IPS-11a (cell line): ENCODE measurements around the gene CSTA.

Source experiments
- H3K4me3 ChIP-seq: one replicate; pipeline ENCODE4 v1.5.1; 2013; ENCODE audit warnings: low read depth, low read length, control low read depth

Gene CSTA

GRCh38 chr3:122324871-122325323, at the start of gene CSTA:
CSTA (plus strand) TSS chr3:122325248; CDS start chr3:122325293, 45 bp downstream.
- no peak within 1 kb of the TSS for H3K4me3 ChIP-seq

GRCh38 chr3:122281891-122282290, 43.2 kb upstream of the CSTA start:
- H3K4me3 ChIP-seq, result no peak overlapping the region

GRCh38 chr3:122283796-122284445, 41.1 kb upstream of the CSTA start:
- no peak overlapping the region for H3K4me3 ChIP-seq

GRCh38 chr3:122284486-122284885, 40.6 kb upstream of the CSTA start:
- no peak overlapping the region for H3K4me3 ChIP-seq

- H3K4me3 ChIP-seq, result no peak overlapping the region
Observed at GRCh38 chr3:122294359-122294758, 30.7 kb upstream of the CSTA start.

- no peak overlapping the region for H3K4me3 ChIP-seq
Observed at GRCh38 chr3:122295266-122296062, 29.6 kb upstream of the CSTA start.

GRCh38 chr3:122298239-122298638, 26.8 kb upstream of the CSTA start:
- H3K4me3 ChIP-seq, result no peak overlapping the region

GRCh38 chr3:122299215-122299614, 25.8 kb upstream of the CSTA start:
- H3K4me3 ChIP-seq, result no peak overlapping the region

- no peak overlapping the region for H3K4me3 ChIP-seq
Observed at GRCh38 chr3:122299872-122300460, 25.1 kb upstream of the CSTA start.

GRCh38 chr3:122301063-122301462, 24.0 kb upstream of the CSTA start:
- H3K4me3 ChIP-seq, result no peak overlapping the region

- H3K4me3 ChIP-seq, result no peak overlapping the region
Observed at GRCh38 chr3:122305818-122306621, 19.0 kb upstream of the CSTA start.

- no peak overlapping the region for H3K4me3 ChIP-seq
Observed at GRCh38 chr3:122306622-122306953, 18.5 kb upstream of the CSTA start.

GRCh38 chr3:122307094-122307687, 17.9 kb upstream of the CSTA start:
- no peak overlapping the region for H3K4me3 ChIP-seq

- no peak overlapping the region for H3K4me3 ChIP-seq
Observed at GRCh38 chr3:122307976-122308375, 17.1 kb upstream of the CSTA start.

GRCh38 chr3:122310361-122310760, 14.7 kb upstream of the CSTA start:
- H3K4me3 ChIP-seq, result no peak overlapping the region

- no peak overlapping the region for H3K4me3 ChIP-seq
Observed at GRCh38 chr3:122312826-122313225, 12.2 kb upstream of the CSTA start.

GRCh38 chr3:122313281-122313680, 11.8 kb upstream of the CSTA start:
- no peak overlapping the region for H3K4me3 ChIP-seq

GRCh38 chr3:122314228-122314876, 10.7 kb upstream of the CSTA start:
- H3K4me3 ChIP-seq, result no peak overlapping the region

- no peak overlapping the region for H3K4me3 ChIP-seq
Observed at GRCh38 chr3:122315619-122316018, 9.4 kb upstream of the CSTA start.

- no peak overlapping the region for H3K4me3 ChIP-seq
Observed at GRCh38 chr3:122316368-122316767, 8.7 kb upstream of the CSTA start.
